GM20000 (cell line): ENCODE results near the gene SAA2.
"Not testable (repeated sequence)": the region's sequence is repeated elsewhere in the genome, so short reads cannot be mapped to it uniquely, and the experiment has no call there.

ENCODE experiments used
- DNase-seq: peaks from one replicate; pipeline ENCODE4 v3.0.0; 2012; ENCODE audit warnings: low spot score
- CTCF ChIP-seq: IDR thresholded peaks from 2 replicates; pipeline ENCODE4 v1.5.1; 2012; ENCODE audit warnings: mild to moderate bottlenecking, control low read depth; ENCODE audit errors: extremely low read depth, missing control alignments

SAA2 gene

GRCh38 chr11:18203723-18204122 is 44.7 kb downstream of the SAA2 start:
- peak; percentile 71 for DNase-seq
- peak; percentile 17 for TF ChIP-seq CTCF

- not testable (repeated sequence) for DNase-seq
Observed at GRCh38 chr11:18197738-18198137, 50.7 kb downstream of the SAA2 start.

GRCh38 chr11:18196532-18196931 is 51.9 kb downstream of the SAA2 start:
- TF ChIP-seq CTCF = no peak
- DNase-seq = no peak
